AG10803 (cell line): Measurements from ENCODE around the gene AFF3.
A peak's percentile ranks its signal among the peaks of the same experiment; 100 is the strongest.

ENCODE experiments used
- DNase-seq: peaks from one replicate; pipeline ENCODE4 v3.0.0; 2010; ENCODE audit warnings: low read depth
- H3K4me3 ChIP-seq: 2 replicates; pipeline ENCODE4 v1.5.1; 2011; ENCODE audit warnings: mild to moderate bottlenecking, low read length, control low read depth
- CTCF ChIP-seq: conservative IDR thresholded peaks from 2 replicates; pipeline ENCODE4 v1.5.1; 2011; ENCODE audit warnings: mild to moderate bottlenecking, low read length, control low read depth, inconsistent platforms

The AFF3 gene

DNA sequence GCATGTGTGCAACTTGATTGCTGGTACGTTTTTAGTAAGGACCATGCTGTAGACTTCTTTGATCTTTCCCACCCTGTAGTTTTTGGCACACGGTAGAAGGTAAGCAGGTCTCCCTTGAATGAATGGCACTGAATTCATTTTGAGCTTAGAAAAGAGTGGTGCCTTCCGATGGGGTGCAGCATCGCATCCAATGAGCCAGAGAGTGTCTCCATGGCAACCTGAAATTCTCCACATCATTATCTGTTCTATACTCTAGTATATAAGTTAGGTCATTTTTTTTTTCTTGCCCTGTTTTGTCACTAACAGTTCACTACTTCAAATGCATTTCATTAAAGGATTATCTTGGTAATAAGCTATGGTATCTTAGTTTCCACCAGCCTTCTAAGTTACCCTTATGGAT lies 571.4 kb downstream of the AFF3 start:
- no peak for DNase-seq

GRCh38 chr2:99569386-99569785 lies 573.0 kb downstream of the AFF3 start:
- no peak for TF ChIP-seq CTCF
- DNase-seq: no peak
- H3K4me3 ChIP-seq: no peak overlapping the region

More for the DNA sequence above, 571.4 kb downstream of the AFF3 start:
- TF ChIP-seq CTCF: no peak
- H3K4me3 ChIP-seq: no peak overlapping the region

- H3K4me3 ChIP-seq: no peak overlapping the region
These were observed 577.2 kb downstream of the AFF3 start for GRCh38 chr2:99565227-99565626.

DNA sequence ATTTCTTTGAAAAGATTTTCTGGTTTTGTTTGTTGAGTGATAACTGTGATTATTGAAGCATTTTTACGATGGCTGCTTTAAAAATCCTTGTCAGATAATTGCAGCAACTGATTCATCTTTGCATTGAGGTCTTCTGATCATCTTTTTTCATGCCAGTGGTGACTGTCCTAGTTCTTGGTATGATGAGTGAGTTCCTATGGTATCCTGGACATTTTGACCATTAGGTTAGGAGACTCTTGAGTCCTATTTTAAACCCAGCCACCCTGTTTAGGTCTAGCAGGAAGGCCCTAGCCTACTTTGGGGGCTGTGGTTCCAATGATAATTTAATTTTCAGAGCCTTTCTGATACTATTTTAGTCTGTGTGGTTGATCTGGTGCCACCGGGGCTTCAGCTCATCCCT lies 579.9 kb downstream of the AFF3 start:
- no peak for TF ChIP-seq CTCF
- H3K4me3 ChIP-seq: no peak overlapping the region
- peak; percentile 21 for DNase-seq

More at GRCh38 chr2:99565227-99565626, 577.2 kb downstream of the AFF3 start:
- DNase-seq: no peak
- no peak for TF ChIP-seq CTCF

DNA sequence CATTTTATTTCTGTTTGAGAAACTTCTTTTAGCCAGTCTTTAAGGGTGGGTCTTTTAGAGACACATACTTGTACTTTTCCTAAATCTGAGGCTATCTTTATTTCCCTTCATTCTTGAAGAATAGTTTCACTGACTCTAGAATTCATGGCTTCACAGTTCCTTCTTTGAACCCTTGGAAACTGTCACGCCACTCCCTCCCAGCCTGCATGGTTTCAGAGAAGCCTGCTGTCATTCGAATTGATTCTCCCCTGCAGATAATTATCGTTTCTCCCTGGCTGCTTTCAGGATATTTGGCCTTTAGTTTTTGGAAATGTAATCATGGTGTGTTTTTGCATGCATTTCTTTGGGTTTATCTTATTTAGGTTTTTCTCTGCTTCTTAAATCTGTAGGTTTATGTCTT lies 580.6 kb downstream of the AFF3 start:
- no peak for TF ChIP-seq CTCF
- DNase-seq: no peak
- no peak overlapping the region for H3K4me3 ChIP-seq

GRCh38 chr2:99559075-99559662 lies 583.2 kb downstream of the AFF3 start:
- DNase-seq: peak; percentile 66
- H3K4me3 ChIP-seq: no peak overlapping the region
- peak; percentile 98 for TF ChIP-seq CTCF

GRCh38 chr2:99555404-99555803 lies 587.0 kb downstream of the AFF3 start:
- DNase-seq: no peak
- no peak for TF ChIP-seq CTCF
- no peak overlapping the region for H3K4me3 ChIP-seq
